ENCODE data around the gene SH2D3C.

Gene SH2D3C

GRCh38 chr9:127739614-127740330, 38.7 kb downstream of the SH2D3C start:
- no peak for DNase-seq

- no peak for DNase-seq
These were observed 39.8 kb downstream of the SH2D3C start for GRCh38 chr9:127738666-127739065.

- no peak for DNase-seq
These were observed 42.8 kb downstream of the SH2D3C start for GRCh38 chr9:127735530-127736185.

- peak; percentile 98 to 99 for DNase-seq
These were observed 43.5 kb downstream of the SH2D3C start, which contains the start of gene TOR2A for GRCh38 chr9:127734747-127735529. Gene TOR2A (minus strand): TSS chr9:127735294. CDS start chr9:127735270, 24 bp downstream.

GRCh38 chr9:127734247-127734746, 44.2 kb downstream of the SH2D3C start:
- no peak for DNase-seq

- DNase-seq = no peak
These were observed 44.9 kb downstream of the SH2D3C start for GRCh38 chr9:127733614-127734013.

- no peak for DNase-seq
These were observed 46.0 kb downstream of the SH2D3C start for GRCh38 chr9:127732444-127732843.

- no peak for DNase-seq
These were observed 46.5 kb downstream of the SH2D3C start for GRCh38 chr9:127731938-127732337.

GRCh38 chr9:127730799-127731410, 47.6 kb downstream of the SH2D3C start:
- no peak for DNase-seq

GRCh38 chr9:127730262-127730661, 48.2 kb downstream of the SH2D3C start:
- DNase-seq = no peak

GRCh38 chr9:127729522-127730256, 48.8 kb downstream of the SH2D3C start:
- no peak for DNase-seq

GRCh38 chr9:127728808-127729207, 49.7 kb downstream of the SH2D3C start:
- DNase-seq = no peak

GRCh38 chr9:127726871-127727270, 51.6 kb downstream of the SH2D3C start:
- DNase-seq = no peak

- DNase-seq = no peak
These were observed 54.5 kb downstream of the SH2D3C start for GRCh38 chr9:127724012-127724411.

GRCh38 chr9:127723444-127723843, 55.0 kb downstream of the SH2D3C start:
- DNase-seq = no peak

GRCh38 chr9:127723013-127723412, 55.5 kb downstream of the SH2D3C start:
- no peak for DNase-seq

GRCh38 chr9:127722055-127722745, 56.3 kb downstream of the SH2D3C start:
- DNase-seq = no peak

GRCh38 chr9:127721391-127721821, 57.1 kb downstream of the SH2D3C start:
- DNase-seq = no peak

GRCh38 chr9:127720865-127721227, 57.6 kb downstream of the SH2D3C start:
- no peak for DNase-seq

- DNase-seq = no peak
These were observed 58.2 kb downstream of the SH2D3C start for GRCh38 chr9:127720031-127720864.

- DNase-seq = no peak
These were observed 60.7 kb downstream of the SH2D3C start for GRCh38 chr9:127717766-127718165.
